NCI-H187 treated with DMSO at 0.1 percent for 48 hours (cell line): Measurements from ENCODE around the gene DAB2IP.

Experiments
- DNase-seq: peaks from one replicate; lab custom pipeline; 2025; lab: John Stamatoyannopoulos, UW

The DAB2IP gene

GRCh38 chr9:121744687-121745395 lies 93.4 kb downstream of the DAB2IP start:
- no peak for DNase-seq

- DNase-seq: no peak
Measured at GRCh38 chr9:121745396-121745695, 93.9 kb downstream of the DAB2IP start.

- DNase-seq: no peak
Measured at GRCh38 chr9:121746411-121746810, 95.0 kb downstream of the DAB2IP start.

- DNase-seq: no peak
Measured at GRCh38 chr9:121746866-121747265, 95.4 kb downstream of the DAB2IP start.

GRCh38 chr9:121748074-121748473 lies 96.6 kb downstream of the DAB2IP start:
- DNase-seq: no peak

GRCh38 chr9:121748727-121749423 lies 97.4 kb downstream of the DAB2IP start:
- no peak for DNase-seq

- no peak for DNase-seq
Measured at GRCh38 chr9:121749614-121750013, 98.2 kb downstream of the DAB2IP start.

- no peak for DNase-seq
Measured at GRCh38 chr9:121750259-121750714, 98.9 kb downstream of the DAB2IP start.

- no peak for DNase-seq
Measured at GRCh38 chr9:121750715-121751623, 99.5 kb downstream of the DAB2IP start.

GRCh38 chr9:121751686-121752445 lies 100.4 kb downstream of the DAB2IP start:
- DNase-seq: no peak

- DNase-seq: no peak
Measured at GRCh38 chr9:121752929-121753328, 101.5 kb downstream of the DAB2IP start.

- no peak for DNase-seq
Measured at GRCh38 chr9:121753802-121754654, 102.6 kb downstream of the DAB2IP start.

- no peak for DNase-seq
Measured at GRCh38 chr9:121754655-121755436, 103.4 kb downstream of the DAB2IP start.

- no peak for DNase-seq
Measured at GRCh38 chr9:121755581-121755980, 104.1 kb downstream of the DAB2IP start.

- DNase-seq: no peak
Measured at GRCh38 chr9:121756474-121757280, 105.2 kb downstream of the DAB2IP start.

GRCh38 chr9:121757281-121757585 lies 105.8 kb downstream of the DAB2IP start:
- no peak for DNase-seq

- no peak for DNase-seq
Measured at GRCh38 chr9:121758693-121759092, 107.3 kb downstream of the DAB2IP start.

GRCh38 chr9:121759996-121760395 lies 108.6 kb downstream of the DAB2IP start:
- DNase-seq: no peak

GRCh38 chr9:121760571-121760970 lies 109.1 kb downstream of the DAB2IP start:
- no peak for DNase-seq

- DNase-seq: no peak
Measured at GRCh38 chr9:121763131-121763530, 111.7 kb downstream of the DAB2IP start.
